ENCODE measurements around the gene KCNH2. TPM values are rescaled to one million over a fixed set of nuclear protein-coding genes. Genes with fewer than 3 reads are reported as not detected.

KCNH2 gene
- total and polyA plus RNA-seq, 10 donors: 0.67 to 5.1 (median 2.3) TPM

GRCh38 chr7:150972741-150973140 is 5.4 kb downstream of the KCNH2 start:
- no peaks in the 10 kb centered on the region for H3K9me3 ChIP-seq
- H3K27me3 ChIP-seq (replicated peaks in 1 of 7): peaks cover 4 to 59% (median 37%) of the 10 kb centered on the region in 7 donors
- WGBS, 5 donors: 72 to 91% (median 86%) methylated on average over 8 of the region's 8 CpGs
- H3K36me3 ChIP-seq: no peaks in the 10 kb centered on the region
- peaks cover 5 to 60% (median 35%) of the 10 kb centered on the region in 6 donors for H3K4me1 ChIP-seq
- H3K27ac ChIP-seq: no peak overlapping the region
- intact Hi-C loops (cut with DNase I; ENCODE audit: low total_unique reads): no loop called here
- DNase-seq: no peak
- H3K4me3 ChIP-seq: no peak overlapping the region
- TF ChIP-seq POLR2AphosphoS5 (IDR thresholded peaks at IDR 0.05): no peak
- TF ChIP-seq POLR2A (IDR thresholded peaks at IDR 0.05): no peak
- TF ChIP-seq CTCF (IDR thresholded peaks at IDR 0.05 in 8 of 11, conservative IDR thresholded peaks at IDR 0.05 in 3 of 11): no peak

- Histone ChIP-seq H3K4me3 (no peak overlapping the region), H3K27me3 (replicated peaks in 1 of 7) (peaks cover 3 to 52% (median 30%) of the 10 kb centered on the region in 7 donors), H3K4me1 (peaks cover 5 to 53% (median 28%) of the 10 kb centered on the region in 6 donors), H3K36me3 (no peaks in the 10 kb centered on the region), H3K9me3 (no peaks in the 10 kb centered on the region), H3K27ac (peak overlapping the region in 3 of 8 donors; percentile 17 to 37 (median 26))
- TF ChIP-seq POLR2AphosphoS5 (IDR thresholded peaks at IDR 0.05): no peak
- TF ChIP-seq POLR2A (IDR thresholded peaks at IDR 0.05): no peak
- no peak for TF ChIP-seq CTCF (IDR thresholded peaks at IDR 0.05 in 8 of 11, conservative IDR thresholded peaks at IDR 0.05 in 3 of 11)
- WGBS, 5 donors: 71 to 86% (median 81%) methylated on average over 10 to 12 of the region's 12 CpGs
- no peak for DNase-seq
- intact Hi-C loops (cut with DNase I; ENCODE audit: low total_unique reads): no loop called here
These were observed 6.1 kb downstream of the KCNH2 start for GRCh38 chr7:150972023-150972468.

GRCh38 chr7:150971242-150972022 is 6.7 kb downstream of the KCNH2 start:
- Histone ChIP-seq H3K4me3 (no peak overlapping the region), H3K4me1 (peaks cover 5 to 48% (median 25%) of the 10 kb centered on the region in 6 donors), H3K9me3 (no peaks in the 10 kb centered on the region), H3K27ac (peak overlapping the region in 3 of 8 donors; percentile 17 to 37 (median 26)), H3K36me3 (no peaks in the 10 kb centered on the region), H3K27me3 (replicated peaks in 1 of 7) (peaks cover 0 to 46% (median 24%) of the 10 kb centered on the region in 7 donors)
- WGBS, 5 donors: 70 to 85% (median 74%) methylated on average over 13 to 16 of the region's 16 CpGs
- intact Hi-C loops (cut with DNase I; ENCODE audit: low total_unique reads): no loop called here
- DNase-seq: no peak
- TF ChIP-seq POLR2AphosphoS5 (IDR thresholded peaks at IDR 0.05) (peak in 1 of 3 donors; percentile 32), POLR2A (IDR thresholded peaks at IDR 0.05) (no peak)

GRCh38 chr7:150970424-150970823 is 7.7 kb downstream of the KCNH2 start:
- Histone ChIP-seq H3K27ac (no peak overlapping the region), H3K9me3 (no peaks in the 10 kb centered on the region), H3K4me3 (no peak overlapping the region), H3K4me1 (peaks cover 5 to 42% (median 20%) of the 10 kb centered on the region in 6 donors), H3K36me3 (no peaks in the 10 kb centered on the region), H3K27me3 (replicated peaks in 1 of 7) (peaks cover 0 to 46% (median 19%) of the 10 kb centered on the region in 7 donors)
- DNase-seq: no peak
- intact Hi-C loops (cut with DNase I; ENCODE audit: low total_unique reads): no loop called here
- TF ChIP-seq POLR2A (IDR thresholded peaks at IDR 0.05) (no peak), POLR2AphosphoS5 (IDR thresholded peaks at IDR 0.05) (no peak), CTCF (IDR thresholded peaks at IDR 0.05 in 8 of 11, conservative IDR thresholded peaks at IDR 0.05 in 3 of 11) (no peak)
- WGBS, 5 donors: 80 to 88% (median 85%) methylated on average over 5 to 11 of the region's 11 CpGs
